Myocyte (in vitro differentiated cells): Measurements from ENCODE around the gene CACNA2D1. TPM values are rescaled to one million over a fixed set of nuclear protein-coding genes. Genes with fewer than 3 reads are reported as not detected.

Experiments used
- DNase-seq: peaks from one replicate; pipeline ENCODE4 v3.0.0-alpha.2; 2012; ENCODE audit warnings: low read depth
- total RNA-seq: library from RNA; depleted of rRNA; stranded (reverse); fragments of >200 nt; gene quantifications from 2 replicates; pipeline ENCODE4 v1.2.3, GENCODE V29; 2014

Gene CACNA2D1
- total RNA-seq, 1 donor from 2014 or later, result 231 TPM

DNA sequence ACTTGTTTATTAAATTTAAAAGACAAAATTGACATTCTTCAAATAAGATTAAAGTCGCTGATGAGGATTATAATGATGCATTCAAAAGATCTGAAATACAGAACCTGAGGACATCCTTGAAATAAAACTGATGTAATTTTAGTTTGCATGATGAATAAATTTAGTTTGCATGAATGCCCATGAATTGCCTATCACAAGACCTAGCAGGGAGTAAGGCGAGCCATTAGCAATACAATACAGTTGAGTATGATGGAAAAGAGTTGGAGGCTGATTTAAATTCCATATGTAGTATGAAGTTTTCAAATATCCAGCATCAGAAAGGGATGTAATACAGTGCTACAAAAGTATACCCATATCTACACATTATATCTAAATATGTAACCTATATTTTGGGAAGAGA lies 321.3 kb downstream of the CACNA2D1 start:
- DNase-seq, result no peak

DNA sequence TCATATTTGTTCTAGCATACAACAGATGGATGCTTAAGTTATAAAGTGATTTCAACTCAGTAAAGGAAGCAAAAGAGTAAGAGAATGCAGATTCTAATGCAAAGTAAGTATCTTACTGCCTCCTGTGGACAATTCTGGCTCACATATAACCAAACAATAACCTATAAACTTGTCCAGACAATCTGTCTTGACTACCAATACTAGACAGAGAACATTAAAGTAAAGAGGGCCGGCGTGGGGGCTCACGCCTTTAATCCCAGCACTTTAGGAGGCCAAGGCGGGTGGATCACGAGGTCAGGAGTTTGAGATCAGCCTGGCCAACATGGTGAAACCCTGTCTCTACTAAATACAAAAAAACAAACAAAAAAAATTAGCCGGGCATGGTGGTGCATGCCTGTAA lies 329.3 kb downstream of the CACNA2D1 start:
- no peak for DNase-seq

DNA sequence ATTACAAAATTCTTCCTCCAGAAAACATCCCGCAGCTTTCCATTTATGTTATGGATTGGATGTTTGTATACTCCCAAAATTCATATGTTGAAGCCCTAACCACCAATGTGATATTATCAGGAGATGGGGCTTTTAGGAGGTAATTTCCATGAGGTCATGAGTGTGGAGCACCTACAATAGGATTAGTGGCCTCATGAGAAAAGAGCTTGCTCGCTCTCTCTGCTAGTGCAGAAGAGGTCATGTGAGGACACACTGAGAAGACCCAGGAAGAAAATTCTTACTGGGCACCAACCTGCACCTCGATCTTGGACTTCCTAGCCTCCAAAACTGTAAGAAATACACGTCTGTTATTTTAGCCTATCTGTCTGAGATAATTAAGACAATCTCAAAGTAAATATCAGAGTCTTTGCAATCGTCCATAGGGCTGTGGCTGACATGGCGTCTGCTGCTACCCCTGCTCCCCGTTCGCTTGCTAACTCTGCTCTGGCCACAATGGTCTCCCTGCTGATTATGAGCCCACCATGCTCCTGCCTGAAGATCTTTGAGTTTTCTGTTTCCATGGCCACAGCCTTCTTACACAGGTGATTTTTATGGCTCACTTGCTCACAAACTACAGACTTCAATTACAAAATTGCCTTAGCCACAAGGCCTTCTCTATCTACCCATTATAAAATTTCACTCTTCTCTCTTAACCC lies 333.3 kb downstream of the CACNA2D1 start:
- no peak for DNase-seq

DNA sequence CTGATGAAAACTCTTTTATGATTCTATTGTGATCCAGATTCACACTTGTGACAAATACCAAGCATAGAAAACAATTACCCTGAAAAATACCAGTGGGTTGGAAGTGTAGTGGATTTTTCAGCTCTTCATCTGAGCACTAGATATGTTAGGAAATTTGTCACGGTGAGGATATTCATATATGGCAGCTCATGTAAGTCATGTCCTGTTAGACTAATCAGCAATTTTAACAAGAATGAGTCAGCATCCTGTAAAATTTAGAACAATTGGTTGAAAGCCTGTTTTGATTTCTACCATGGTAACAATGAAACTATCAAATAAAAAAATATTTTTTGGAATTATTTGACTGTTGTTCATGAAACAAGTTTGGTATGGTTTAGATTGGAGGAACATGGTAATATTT lies 334.3 kb downstream of the CACNA2D1 start:
- peak; percentile 39 for DNase-seq

DNA sequence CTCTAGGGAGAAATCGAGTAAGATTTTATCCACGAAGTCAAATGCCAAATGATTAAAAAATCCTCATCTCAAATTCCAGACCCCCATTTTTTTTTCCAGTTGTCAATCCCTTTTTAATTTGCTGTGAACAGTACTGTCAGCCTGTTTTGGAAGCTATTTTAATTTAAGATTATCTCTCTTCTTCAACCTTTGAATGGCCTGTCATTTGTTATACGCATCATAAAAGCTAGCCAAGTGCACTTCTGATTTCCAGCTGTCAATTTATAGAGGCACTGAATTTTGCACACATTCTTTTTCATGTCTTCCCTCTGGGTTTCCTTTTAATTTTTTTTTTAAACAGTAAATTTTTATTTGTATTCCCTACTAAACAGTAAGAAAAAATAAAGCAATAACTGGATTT lies 337.4 kb downstream of the CACNA2D1 start:
- DNase-seq, result no peak

DNA sequence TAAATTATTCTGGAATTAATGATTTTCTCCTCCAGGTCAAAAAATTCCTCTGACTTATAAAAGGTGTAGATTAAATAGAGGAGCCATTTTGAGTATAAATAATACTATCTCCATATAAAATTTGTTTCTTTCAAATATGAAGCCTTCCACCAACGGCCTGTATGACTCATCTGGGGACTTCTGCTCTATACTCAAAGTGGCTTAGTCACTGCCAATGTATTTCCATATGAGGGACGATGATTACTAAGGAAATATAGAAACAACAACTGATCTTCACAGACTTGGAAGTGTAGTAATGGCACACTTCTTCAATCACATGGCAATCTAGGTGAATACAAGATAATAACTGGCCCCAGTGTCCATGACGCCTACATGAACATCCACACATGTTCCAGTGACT lies 338.1 kb downstream of the CACNA2D1 start:
- peak; percentile 6 for DNase-seq

DNA sequence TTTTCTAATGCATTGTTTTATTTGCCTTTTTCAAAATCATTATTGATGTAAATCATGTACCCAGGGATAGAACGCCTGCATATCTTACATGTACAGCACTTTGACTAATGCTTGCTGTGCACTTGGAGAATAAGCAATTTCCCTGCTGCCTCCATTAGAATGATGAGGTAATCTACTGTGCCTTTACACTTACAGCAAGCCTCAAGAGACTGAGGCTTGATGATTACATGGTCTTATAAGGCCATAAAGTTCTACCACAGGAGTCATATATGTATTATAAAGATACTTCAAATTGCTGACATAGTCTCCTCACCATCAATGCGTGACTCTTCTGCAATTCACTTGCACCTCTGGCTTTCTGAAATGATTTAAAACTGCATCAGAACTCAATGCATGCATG lies 345.2 kb downstream of the CACNA2D1 start:
- DNase-seq, result no peak

DNA sequence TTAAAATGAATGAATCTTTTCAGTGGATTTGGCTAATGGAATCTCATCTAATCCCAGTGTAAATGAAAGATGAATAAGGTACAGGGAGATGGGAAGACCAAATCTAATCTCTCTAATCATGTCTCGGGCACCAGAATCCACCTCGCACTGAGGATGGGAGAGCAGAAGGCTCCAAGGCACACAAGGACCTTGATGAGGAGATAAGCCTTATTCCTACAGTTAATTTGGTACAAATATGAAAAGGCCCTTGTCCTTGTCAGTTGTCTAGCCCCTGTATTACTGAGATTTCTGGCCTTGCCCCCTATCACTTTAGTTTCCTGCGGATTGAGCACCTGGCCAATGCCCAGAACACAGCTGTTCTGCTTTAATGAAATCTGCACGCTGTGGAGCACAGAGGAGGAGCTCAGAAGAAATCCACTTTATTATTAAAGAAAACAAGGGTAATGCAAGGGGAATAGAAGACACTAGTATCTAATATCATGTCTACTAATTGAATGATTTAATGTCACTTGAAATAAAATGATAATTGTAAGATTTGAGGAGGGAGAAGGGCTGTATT lies 352.4 kb downstream of the CACNA2D1 start:
- DNase-seq, result no peak

DNA sequence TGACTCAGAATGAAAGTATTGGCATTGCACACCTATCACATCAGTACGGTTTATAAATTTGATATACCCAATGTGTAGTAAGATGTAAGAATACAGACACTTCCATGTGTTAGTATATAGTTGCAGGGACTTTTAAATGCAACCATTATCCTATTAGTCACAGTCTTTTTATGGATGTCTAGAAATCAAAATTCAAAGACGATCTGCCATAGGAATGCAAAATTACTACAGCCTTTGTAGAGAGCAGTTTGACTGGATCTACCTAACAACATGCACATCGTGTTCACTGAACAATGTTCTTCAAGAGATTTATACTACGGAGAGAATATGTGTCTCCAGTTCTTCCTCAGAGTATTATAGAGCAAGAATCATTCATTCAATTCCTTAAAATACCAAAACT lies 356.5 kb downstream of the CACNA2D1 start:
- peak; percentile 5 for DNase-seq

DNA sequence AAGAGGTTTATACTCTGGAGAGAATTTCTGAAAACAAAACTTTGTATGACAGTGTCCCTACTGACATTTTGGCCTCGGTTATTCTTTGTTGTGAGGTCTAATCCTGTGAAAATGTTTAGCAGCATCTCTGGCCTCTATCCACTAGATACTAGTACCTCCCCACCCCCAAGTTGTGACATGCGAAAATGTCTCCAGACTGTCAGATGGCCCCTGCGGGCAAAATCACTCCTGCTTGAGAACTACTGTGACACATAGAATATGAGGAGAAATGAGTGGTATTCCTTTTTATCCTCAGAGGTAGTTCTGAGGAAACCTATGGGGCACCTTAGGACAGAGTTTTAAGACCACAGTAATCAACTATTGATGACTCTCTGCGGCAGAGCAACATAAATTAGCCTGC lies 358.5 kb downstream of the CACNA2D1 start:
- no peak for DNase-seq

DNA sequence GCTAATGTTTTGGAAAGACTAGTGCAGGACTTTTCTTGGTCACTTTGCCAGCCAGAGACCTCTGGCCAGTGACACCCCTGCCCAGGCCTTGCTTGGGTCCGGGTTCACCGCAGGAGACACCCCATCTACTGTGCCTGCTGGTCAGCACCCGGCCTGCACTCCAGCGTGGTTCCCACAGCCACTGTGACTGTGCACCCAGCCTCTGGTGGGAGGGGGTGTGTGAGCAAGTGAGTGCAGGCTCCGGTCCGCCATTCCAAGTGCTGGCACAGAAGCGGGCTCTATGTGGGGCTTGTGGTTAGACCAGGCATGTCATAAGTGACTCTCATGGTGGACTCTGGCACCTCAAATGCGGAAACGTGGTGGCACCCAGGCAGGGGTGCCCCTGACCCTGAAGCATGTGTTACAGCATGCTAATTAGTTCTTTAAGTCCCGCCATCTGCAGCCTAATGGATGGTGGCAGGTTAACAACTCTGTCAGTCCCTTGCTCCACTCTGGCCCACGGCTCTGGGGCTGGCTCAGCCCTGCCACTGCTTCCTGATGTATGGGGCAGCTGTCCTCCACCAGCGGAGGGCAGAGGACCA lies 361.8 kb downstream of the CACNA2D1 start:
- peak; percentile 27 for DNase-seq

DNA sequence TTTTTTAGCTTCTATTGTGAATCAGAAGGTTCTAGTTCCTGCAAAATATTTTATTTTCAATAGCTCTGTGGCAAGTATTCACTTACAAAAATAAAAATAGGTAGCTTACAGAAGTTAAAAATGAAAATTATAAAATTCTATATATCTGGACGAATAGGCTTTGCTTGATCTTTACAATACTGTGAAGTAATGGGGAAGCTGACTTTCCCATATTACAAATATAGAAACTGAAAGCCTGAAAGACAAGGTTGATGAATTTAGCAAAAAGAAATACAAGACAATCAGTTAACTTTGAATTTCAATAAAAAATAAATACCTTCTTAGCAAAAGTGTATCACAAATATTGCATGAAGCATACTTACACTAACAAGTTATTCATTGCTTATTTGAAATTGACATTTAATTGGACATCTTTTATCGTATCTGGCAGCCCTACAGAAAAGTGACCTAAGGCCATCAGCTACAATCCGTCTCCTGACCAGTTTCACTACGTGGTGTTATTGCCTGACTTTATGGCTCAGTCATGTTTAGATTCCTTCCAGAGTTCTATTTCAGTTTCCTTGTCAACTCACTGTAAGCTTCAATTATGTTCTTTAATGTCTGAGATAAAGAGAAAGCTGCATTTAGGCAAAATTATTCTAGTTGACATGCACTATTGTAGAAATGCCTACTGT lies 363.2 kb downstream of the CACNA2D1 start:
- no peak for DNase-seq

DNA sequence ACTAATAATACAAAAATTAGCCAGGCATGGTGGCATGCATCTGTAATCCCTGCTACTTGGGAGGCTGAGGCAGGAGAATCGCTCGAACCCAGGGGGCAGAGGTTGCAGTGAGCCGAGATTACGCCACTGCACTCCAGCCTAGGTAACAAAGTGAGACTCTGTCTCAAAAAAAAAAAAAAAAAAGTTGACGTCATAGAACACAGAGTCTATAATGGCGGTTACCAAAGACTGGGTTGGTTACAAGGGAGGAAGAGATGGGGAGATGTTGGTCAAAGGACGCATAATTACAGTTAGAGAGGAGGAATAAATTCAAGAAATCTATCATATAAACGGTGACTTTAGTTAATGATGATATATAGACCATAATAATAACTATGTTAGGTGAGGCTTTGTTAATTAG lies 364.1 kb downstream of the CACNA2D1 start:
- DNase-seq, result no peak

DNA sequence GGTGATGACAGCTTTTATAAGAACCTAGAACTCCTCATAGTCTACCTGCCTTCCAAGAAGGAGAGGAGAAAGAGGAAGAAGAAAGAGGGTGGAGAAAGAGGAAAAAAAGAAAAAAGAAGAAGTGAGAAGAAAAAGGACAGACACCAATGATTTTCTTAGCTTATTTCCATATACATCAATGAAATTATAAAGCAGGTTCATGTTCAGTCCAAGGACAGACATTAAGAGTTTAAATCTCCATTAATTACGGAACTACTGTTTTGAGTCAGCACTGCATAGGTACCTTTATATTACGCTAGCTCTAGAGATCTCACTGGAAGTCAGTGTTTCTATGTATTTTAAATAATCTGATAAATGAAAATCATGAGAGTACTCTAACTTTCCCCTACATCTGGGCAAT lies 364.8 kb downstream of the CACNA2D1 start:
- DNase-seq, result no peak

DNA sequence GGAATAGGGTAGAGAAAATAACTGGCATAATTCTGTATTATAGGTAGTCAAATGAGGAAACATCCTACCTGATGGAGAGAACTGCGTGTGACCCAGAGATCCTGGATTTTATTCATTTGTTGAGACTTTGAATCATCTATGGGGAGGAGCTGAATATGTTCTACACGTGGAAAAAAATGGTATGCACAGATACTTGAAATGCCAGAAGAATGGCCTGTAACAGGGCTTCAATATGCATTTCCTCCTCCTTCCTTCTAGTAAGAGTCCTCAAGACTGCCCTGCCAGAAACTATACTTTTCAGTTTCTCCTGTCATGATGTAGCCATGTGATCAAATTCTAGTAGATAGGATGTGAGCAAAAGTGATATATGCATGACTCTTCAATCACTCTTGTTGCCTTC lies 372.1 kb downstream of the CACNA2D1 start:
- no peak for DNase-seq

DNA sequence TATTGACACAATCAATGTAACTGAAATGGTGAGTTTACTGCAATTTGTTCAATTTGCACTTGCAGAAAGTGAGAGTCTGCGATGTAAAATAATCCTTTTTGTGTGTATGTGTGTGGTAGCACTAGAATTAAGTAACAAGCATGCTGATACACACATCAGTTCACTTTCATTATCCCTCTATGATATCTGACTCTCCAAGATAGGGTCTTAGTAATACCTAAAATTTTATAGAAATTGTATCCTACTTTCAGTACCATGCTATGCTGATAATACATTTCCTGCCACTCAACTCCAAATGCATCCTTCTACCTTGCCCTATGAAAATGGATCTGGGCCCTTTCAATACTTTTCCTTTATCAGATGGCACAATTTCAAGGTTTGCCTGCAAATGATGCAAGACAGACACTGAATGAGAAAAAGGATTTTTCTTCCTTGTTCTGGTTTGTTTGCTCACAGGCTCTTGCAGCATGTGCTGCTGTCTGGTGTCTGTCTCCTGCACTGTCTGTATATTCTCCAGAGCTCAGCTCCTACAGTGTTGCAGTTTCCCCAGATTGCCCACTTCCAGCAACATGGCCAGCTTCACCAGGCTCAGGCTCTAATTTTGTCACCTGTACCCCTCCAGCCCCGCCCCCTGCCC lies 375.8 kb downstream of the CACNA2D1 start:
- no peak for DNase-seq

DNA sequence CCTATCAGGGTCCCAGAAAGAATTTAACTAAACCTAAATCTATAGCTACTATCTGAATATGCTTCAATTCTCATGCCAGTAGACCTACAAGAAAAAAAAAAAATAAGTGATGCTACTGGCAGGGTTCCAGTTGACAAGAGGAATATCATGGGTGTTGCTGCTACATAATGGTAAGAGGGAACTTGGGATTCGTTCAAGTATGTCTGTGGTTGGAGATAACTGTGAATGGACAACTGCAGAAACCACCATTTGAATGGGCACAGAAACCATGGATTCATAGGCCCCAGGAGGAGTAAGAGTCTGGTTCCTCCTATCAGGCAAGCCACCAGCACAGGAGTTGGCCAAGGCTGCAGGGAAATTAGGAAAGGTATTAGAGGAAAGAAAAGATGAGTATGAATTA lies 386.1 kb downstream of the CACNA2D1 start:
- peak; percentile 90 for DNase-seq

DNA sequence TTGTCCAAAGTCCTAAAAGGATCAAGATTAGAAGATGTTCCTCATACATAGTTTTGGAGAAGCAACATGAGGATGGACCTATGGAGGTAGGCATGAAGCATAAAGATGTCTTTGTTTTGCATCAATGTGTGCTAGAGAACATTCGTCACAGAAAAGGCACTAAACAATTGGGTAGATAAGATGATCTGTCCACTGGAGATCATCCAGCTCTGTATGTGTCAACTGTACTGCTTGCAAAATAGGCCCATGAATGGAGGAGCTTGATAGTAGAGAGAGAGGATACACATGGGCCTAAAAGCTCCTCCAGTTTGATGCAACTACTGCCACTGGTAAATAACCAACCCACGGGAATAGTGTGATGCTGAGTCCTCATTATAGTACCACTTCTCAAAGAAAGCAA lies 387.3 kb downstream of the CACNA2D1 start:
- no peak for DNase-seq

DNA sequence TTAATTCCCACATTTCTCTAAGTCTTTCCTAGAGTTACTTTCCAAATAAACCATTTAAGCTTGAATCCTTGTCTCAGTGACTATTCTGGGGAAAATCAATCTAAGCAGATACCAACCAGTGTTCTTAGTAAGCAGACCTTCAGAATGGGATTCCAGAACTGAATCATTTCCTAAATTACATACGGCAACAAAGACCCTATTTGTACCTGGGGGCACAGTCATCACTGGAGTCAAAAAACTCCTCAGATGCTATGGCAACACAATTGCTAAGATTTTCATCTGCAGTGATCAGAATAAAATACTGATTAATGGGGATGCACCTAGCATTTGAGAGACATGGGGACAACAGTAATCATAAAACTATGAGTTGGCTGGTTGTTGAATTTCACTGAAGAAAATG lies 389.0 kb downstream of the CACNA2D1 start:
- no peak for DNase-seq

DNA sequence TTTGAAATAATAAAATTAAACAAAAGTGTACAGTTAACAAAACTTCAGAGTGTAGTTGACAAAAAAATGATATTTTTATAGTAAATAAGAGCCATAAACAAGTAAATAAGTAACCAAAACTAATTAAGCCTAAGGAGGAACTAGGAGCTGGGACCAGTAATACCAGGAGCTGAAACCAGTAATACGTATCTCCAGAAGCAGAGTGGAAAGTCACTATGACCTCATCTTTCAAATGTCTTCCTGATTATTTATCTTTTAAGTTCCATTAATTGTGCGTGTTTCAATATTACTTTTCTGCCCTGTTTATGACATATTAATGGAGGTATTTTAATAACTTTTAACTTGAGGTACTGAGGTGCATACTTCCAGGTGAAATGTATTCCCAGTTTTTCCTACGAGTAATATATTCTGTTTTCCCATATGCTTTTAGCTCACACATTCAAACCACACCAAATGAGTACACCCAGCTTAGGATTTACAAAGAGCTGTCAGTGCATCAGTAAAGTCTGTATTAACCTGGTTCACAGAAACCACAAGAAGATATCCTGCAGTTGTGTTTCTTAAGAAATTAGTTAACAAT lies 390.0 kb downstream of the CACNA2D1 start:
- no peak for DNase-seq

DNA sequence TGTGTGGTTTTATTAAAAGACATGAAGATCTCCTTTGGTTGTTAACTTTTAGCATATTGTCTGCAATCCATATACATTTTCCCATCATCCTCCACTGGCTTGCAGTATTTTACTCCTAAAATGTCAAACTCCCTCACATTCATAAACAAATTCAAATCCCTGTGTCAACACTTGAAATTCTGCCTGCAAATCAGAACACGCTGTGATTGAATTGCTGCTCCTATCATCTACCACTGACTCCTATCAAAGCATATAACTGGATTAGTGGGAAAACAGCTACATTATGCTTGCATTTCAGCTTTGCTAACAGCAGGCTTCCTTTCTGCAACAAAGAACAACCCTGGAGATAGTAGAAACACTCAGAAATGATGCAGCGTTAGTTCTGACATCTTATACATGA lies 392.0 kb downstream of the CACNA2D1 start:
- DNase-seq, result no peak

DNA sequence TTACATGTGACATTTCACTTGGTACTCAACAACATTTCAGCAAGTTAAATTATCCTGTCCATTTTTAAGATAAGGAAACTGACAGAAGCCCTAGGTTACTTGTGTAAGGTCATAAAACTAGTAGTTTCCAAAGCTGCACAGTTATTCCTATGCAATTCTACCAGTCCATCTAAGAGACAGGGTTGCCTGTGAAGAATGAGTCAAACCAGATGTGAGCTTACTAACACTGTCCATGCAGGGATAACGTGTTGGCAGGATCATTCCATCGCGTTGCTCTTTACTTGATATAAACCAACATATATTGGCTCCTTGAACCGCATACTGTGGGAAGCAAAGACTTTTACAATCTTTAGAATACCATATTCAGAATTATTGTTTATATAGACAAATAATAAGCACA lies 392.8 kb downstream of the CACNA2D1 start:
- no peak for DNase-seq
